ENCODE measurements around the gene TSEN34. TPM values are rescaled to one million over a fixed set of nuclear protein-coding genes. Genes with fewer than 3 reads are reported as not detected.

TSEN34 gene
- total RNA-seq, 1 donor from 2014 or later = 52.6 TPM

DNA sequence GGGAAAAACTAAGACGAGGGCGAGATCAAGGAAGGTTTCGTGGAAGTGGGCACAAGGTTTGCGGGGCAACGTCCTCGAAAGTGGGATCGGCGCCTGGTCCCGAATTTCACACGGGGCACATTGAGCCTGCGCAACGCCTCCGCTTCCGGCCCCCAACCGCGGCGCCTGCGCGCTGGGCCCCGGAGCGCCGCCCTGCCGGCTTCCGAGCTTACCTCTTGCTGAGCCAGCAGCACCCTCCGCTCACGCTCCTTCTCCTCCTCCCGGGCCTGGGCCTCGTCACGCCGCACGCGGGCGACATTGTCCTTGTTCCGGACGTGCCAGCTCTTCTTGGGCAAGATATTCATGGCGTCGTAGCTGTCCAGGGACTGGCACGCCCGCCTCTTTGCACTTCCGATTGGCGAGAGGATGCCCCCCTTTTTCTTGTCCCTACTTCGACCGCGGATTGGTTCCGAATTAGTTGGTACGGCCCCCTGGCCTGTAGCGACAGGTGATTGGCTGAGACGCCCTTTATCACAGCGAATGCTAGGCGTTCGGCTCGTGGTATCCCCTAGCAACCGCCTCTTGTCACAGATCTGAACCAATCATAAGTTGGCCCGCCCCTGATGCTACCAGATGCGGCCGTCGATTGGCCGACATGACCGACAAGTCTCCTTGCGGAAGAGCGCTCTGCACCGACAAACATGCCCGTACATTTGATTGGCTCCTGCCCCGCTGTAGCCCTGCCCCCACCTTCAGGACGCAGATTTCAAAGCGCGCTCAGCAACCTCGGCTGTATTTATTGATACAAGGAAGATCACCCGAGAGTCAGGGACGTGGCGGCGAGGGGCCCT, 31.5 kb upstream of the TSEN34 start, which contains the start of gene LENG1:
Gene LENG1 (minus strand): TSS at position 370 of the 830 bp plus-strand sequence. CDS start 26 bp downstream, at position 344.
- Mint-ChIP-seq H3K27ac (ENCODE audit: unreplicated experiment) (peak within 1 kb of the TSS; percentile 99), H3K27me3 (ENCODE audit: low read depth, unreplicated experiment) (peaks cover under 1% of the 10 kb centered on the region), H3K4me1 (ENCODE audit: low read depth, unreplicated experiment) (peaks cover 8% of the 10 kb centered on the region), H3K9me3 (ENCODE audit: unreplicated experiment) (peaks cover 7% of the 10 kb centered on the region), H3K4me3 (ENCODE audit: unreplicated experiment) (peak within 1 kb of the TSS; percentile 98), H3K36me3 (ENCODE audit: low read depth, unreplicated experiment) (peaks cover 8% of the 10 kb centered on the region)
- Histone ChIP-seq H3K79me2 (ENCODE audit: insufficient read depth, low read length) (peaks cover 18% of the 10 kb centered on the region), H2AFZ (ENCODE audit: low read depth, low read length) (peak within 1 kb of the TSS; percentile 87), H4K20me1 (ENCODE audit: insufficient read depth, low read length) (peaks cover 16% of the 10 kb centered on the region), H3K36me3 (ENCODE audit: insufficient read depth, low read length) (peaks cover 19% of the 10 kb centered on the region), H3K4me3 (ENCODE audit: insufficient read depth, low read depth, low read length) (peak within 1 kb of the TSS; percentile 77), H3K9me3 (ENCODE audit: insufficient read depth, low read depth, low read length) (no peaks in the 10 kb centered on the region), H3K27me3 (ENCODE audit: insufficient read depth, low read length) (no peaks in the 10 kb centered on the region), H3K9ac (ENCODE audit: low read length) (peak within 1 kb of the TSS; percentile 85), H3K4me1 (ENCODE audit: insufficient read depth, low read length) (peaks cover 27% of the 10 kb centered on the region), H3K27ac (ENCODE audit: low read depth, low read length) (peak within 1 kb of the TSS; percentile 93), H3K4me2 (ENCODE audit: low read length) (peak within 1 kb of the TSS; percentile 96)
- peak; percentile 75 for FAIRE-seq
- peak; percentile 100 for DNase-seq (ENCODE audit: low read depth)
- TF ChIP-seq EZH2 (IDR thresholded peaks at IDR 0.05; ENCODE audit: insufficient read depth, low read length) = no peak
- TF ChIP-seq, protein P1, sequence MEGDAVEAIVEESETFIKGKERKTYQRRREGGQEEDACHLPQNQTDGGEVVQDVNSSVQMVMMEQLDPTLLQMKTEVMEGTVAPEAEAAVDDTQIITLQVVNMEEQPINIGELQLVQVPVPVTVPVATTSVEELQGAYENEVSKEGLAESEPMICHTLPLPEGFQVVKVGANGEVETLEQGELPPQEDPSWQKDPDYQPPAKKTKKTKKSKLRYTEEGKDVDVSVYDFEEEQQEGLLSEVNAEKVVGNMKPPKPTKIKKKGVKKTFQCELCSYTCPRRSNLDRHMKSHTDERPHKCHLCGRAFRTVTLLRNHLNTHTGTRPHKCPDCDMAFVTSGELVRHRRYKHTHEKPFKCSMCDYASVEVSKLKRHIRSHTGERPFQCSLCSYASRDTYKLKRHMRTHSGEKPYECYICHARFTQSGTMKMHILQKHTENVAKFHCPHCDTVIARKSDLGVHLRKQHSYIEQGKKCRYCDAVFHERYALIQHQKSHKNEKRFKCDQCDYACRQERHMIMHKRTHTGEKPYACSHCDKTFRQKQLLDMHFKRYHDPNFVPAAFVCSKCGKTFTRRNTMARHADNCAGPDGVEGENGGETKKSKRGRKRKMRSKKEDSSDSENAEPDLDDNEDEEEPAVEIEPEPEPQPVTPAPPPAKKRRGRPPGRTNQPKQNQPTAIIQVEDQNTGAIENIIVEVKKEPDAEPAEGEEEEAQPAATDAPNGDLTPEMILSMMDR (IDR thresholded peaks at IDR 0.05; ENCODE audit: insufficient read depth, low read depth, low read length) = no peak

DNA sequence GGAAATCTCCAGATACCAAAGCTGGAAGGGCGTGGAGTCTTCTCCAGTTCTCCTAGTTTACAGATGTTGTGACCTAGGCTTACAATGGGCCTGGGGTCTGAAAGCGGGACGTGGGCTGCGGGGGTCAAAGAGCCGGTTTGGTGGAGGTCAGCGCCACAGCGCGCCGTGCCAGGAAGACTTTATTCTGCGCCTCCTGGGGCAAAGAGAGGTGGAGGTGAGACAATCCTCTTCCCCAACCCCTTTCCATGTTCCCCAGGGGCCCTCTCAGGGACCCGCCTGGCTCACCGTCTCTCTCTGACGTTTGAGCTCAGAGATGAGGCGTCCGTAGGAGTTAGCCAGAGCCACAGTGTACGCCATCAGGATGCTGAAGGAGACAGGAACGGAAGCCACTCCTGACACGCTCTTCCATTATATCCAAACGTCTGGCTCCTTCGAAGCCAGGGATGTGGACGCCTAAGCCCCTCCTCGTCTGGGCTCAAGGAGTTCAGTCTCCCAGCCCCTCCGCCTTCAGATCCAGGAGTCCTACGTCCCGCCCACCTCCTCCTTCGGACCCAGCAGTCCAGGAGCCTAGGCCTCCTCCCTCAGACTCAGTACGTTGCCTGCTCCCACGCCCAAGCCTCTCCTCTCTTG, 30.8 kb upstream of the TSEN34 start:
- H3K4me2 ChIP-seq (ENCODE audit: low read length) = peak overlapping the region; percentile 94
- H3K27ac Mint-ChIP-seq (ENCODE audit: unreplicated experiment) = peak overlapping the region; percentile 99
- peaks cover 8% of the 10 kb centered on the region for H3K36me3 Mint-ChIP-seq (ENCODE audit: low read depth, unreplicated experiment)
- H4K20me1 ChIP-seq (ENCODE audit: insufficient read depth, low read length) = peaks cover 9% of the 10 kb centered on the region
- H3K27ac ChIP-seq (ENCODE audit: low read depth, low read length) = peak overlapping the region; percentile 78
- DNase-seq (ENCODE audit: low read depth) (no peak), FAIRE-seq (no peak)
- H3K4me1 Mint-ChIP-seq (ENCODE audit: low read depth, unreplicated experiment) = peaks cover 7% of the 10 kb centered on the region
- no peaks in the 10 kb centered on the region for H3K9me3 ChIP-seq (ENCODE audit: insufficient read depth, low read depth, low read length)
- peaks cover 22% of the 10 kb centered on the region for H3K4me1 ChIP-seq (ENCODE audit: insufficient read depth, low read length)
- peak overlapping the region; percentile 98 for H3K4me3 Mint-ChIP-seq (ENCODE audit: unreplicated experiment)
- H3K9me3 Mint-ChIP-seq (ENCODE audit: unreplicated experiment) = peaks cover 7% of the 10 kb centered on the region
- H3K4me3 ChIP-seq (ENCODE audit: insufficient read depth, low read depth, low read length) = peak overlapping the region; percentile 69
- H2AFZ ChIP-seq (ENCODE audit: low read depth, low read length) = peak overlapping the region; percentile 86
- peak overlapping the region; percentile 84 for H3K9ac ChIP-seq (ENCODE audit: low read length)
- H3K36me3 ChIP-seq (ENCODE audit: insufficient read depth, low read length) = peaks cover 16% of the 10 kb centered on the region
- peaks cover 18% of the 10 kb centered on the region for H3K79me2 ChIP-seq (ENCODE audit: insufficient read depth, low read length)
- no peaks in the 10 kb centered on the region for H3K27me3 ChIP-seq (ENCODE audit: insufficient read depth, low read length)
- peaks cover 4% of the 10 kb centered on the region for H3K27me3 Mint-ChIP-seq (ENCODE audit: low read depth, unreplicated experiment)
- TF ChIP-seq, protein P1 (IDR thresholded peaks at IDR 0.05; ENCODE audit: insufficient read depth, low read depth, low read length) = no peak
- no peak for TF ChIP-seq EZH2 (IDR thresholded peaks at IDR 0.05; ENCODE audit: insufficient read depth, low read length)

All from astrocyte (in vitro differentiated cells and primary cell).